Measurements from ENCODE around the gene EPAS1.

EPAS1 gene

DNA sequence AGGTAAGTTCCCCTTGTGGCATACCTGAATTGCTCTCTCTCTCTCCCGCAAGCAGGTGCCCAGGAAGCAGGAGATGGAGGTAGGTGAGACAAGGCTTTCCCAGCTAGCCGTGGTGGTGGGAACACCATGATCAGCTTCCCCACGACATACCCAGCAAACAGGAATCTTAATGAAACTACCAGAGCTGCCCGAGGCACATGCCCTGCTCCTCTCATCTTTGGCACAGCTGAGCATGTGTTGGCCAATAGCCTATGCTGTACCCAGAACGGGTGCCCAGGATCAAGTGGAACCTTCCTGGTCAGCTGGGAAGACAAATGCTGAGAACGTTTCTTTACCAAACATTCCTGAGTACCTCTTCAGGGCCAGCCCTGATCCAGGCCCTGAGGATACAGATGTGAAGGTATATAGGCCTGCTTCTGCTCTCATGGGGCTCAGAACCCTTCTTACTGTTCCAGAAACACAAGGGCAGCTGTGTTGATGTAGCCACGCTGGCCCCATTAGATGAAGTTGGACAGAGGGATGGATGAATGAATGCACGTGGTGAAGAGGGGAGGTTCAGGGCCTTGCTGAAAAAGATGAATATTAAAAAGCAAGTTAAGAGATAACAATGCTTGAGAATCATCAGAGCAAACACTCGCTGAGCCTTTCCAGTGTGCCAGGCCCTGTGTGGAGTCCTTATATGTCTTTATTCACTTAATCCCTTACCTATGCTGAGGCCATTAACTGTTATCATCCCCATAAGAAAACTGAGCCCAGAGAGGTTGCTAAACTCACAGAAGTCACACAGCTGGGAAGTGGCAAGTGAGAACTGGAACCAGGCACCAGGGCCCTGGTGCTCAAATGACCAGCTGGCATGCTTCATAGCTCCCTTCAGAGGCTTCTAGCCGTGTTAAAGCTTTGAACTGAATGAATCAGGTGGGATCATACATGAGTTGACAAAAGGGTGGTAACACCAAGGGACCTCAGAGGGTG, 113.4 kb downstream of the EPAS1 start:
- no peak overlapping the region for H3K4me3 ChIP-seq (ENCODE audit: low read length)
- DNase-seq (ENCODE audit: low read depth), result no peak
- peaks cover 11% of the 10 kb centered on the region for H3K4me1 ChIP-seq (ENCODE audit: control insufficient read depth, insufficient read depth, low read length)
- no peaks in the 10 kb centered on the region for H3K36me3 ChIP-seq (ENCODE audit: control insufficient read depth, insufficient read depth, low read length, severe bottlenecking)
- H3K9me3 ChIP-seq (ENCODE audit: control insufficient read depth, low read length), result peaks cover 1% of the 10 kb centered on the region
- no peaks in the 10 kb centered on the region for H3K27me3 ChIP-seq (replicated peaks; ENCODE audit: control insufficient read depth, insufficient read depth, low read length)
- H3K9ac ChIP-seq (ENCODE audit: low read length), result no peak overlapping the region

DNA sequence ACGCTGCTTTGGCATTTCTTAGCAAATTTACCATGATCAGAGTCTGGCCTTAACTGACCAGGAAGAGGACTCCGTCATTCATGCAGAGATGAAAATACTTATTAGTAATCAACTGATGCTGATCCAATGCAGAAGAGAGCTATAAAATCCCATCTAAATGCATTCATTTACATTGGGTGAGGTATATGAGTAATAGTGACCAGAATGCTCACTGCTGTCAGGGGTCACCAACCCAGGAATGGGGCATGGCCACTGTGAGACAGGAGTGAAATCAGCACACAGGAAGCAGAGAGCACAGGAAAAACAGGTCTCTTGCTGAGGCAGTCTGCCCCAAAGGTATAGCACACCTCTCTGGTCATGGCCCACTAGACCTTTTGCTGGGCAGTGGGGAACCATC, 114.0 kb downstream of the EPAS1 start:
- H3K4me3 ChIP-seq (ENCODE audit: low read length), result no peak overlapping the region
- no peaks in the 10 kb centered on the region for H3K36me3 ChIP-seq (ENCODE audit: control insufficient read depth, insufficient read depth, low read length, severe bottlenecking)
- no peak overlapping the region for H3K9ac ChIP-seq (ENCODE audit: low read length)
- H3K9me3 ChIP-seq (ENCODE audit: control insufficient read depth, low read length), result peaks cover 8% of the 10 kb centered on the region
- no peaks in the 10 kb centered on the region for H3K27me3 ChIP-seq (replicated peaks; ENCODE audit: control insufficient read depth, insufficient read depth, low read length)
- no peak for DNase-seq (ENCODE audit: low read depth)
- H3K4me1 ChIP-seq (ENCODE audit: control insufficient read depth, insufficient read depth, low read length), result peaks cover 11% of the 10 kb centered on the region

DNA sequence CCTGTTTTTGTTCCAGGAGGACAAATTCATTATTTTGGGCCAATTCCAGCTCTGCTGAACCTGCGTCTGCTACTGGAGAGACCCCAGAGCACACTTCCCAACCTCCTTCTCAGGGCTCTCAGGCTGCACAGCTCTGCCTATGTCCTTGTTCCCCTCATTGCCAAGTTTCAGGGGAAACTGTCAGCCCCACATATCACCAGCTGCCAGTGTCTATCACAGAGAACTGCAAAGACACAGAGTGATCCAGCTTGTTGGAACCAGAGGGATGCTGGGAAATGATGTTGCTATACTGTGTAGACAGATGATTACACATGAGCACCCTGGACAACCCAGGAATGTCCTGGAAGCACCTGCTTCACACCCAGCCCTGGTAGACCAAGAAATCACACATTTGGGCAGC, 114.8 kb downstream of the EPAS1 start:
- H3K36me3 ChIP-seq (ENCODE audit: control insufficient read depth, insufficient read depth, low read length, severe bottlenecking), result no peaks in the 10 kb centered on the region
- H3K9ac ChIP-seq (ENCODE audit: low read length), result no peak overlapping the region
- DNase-seq (ENCODE audit: low read depth), result no peak
- peaks cover 15% of the 10 kb centered on the region for H3K9me3 ChIP-seq (ENCODE audit: control insufficient read depth, low read length)
- no peaks in the 10 kb centered on the region for H3K27me3 ChIP-seq (replicated peaks; ENCODE audit: control insufficient read depth, insufficient read depth, low read length)
- H3K4me3 ChIP-seq (ENCODE audit: low read length), result no peak overlapping the region
- peaks cover 11% of the 10 kb centered on the region for H3K4me1 ChIP-seq (ENCODE audit: control insufficient read depth, insufficient read depth, low read length)

DNA sequence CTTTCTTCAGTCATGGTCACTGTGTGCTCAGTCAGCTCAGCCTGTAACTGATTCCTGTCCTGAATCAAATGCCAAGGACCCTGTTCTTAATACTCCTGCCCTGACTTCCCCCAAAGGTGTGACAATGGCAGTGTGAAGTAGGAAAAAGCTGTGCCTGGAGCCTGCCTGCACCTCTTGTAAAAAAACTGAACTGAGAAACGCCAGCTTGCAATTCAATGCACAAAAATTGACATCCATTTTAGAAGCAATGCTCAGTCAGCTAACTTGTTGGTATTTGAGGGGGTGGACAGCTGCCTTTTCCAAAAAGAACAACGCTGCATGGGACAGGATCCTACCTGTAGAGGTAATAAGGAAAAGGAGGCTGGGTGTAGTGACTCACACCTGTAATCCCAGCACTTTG, 115.9 kb downstream of the EPAS1 start:
- no peak for DNase-seq (ENCODE audit: low read depth)
- H3K9me3 ChIP-seq (ENCODE audit: control insufficient read depth, low read length), result peaks cover 27% of the 10 kb centered on the region
- H3K27me3 ChIP-seq (replicated peaks; ENCODE audit: control insufficient read depth, insufficient read depth, low read length), result no peaks in the 10 kb centered on the region
- no peak overlapping the region for H3K4me3 ChIP-seq (ENCODE audit: low read length)
- H3K4me1 ChIP-seq (ENCODE audit: control insufficient read depth, insufficient read depth, low read length), result peaks cover 11% of the 10 kb centered on the region
- H3K9ac ChIP-seq (ENCODE audit: low read length), result no peak overlapping the region
- H3K36me3 ChIP-seq (ENCODE audit: control insufficient read depth, insufficient read depth, low read length, severe bottlenecking), result no peaks in the 10 kb centered on the region

- DNase-seq (ENCODE audit: low read depth), result no peak
- Histone ChIP-seq H3K27me3 (replicated peaks; ENCODE audit: control insufficient read depth, insufficient read depth, low read length) (no peaks in the 10 kb centered on the region), H3K4me3 (ENCODE audit: low read length) (no peak overlapping the region), H3K36me3 (ENCODE audit: control insufficient read depth, insufficient read depth, low read length, severe bottlenecking) (no peaks in the 10 kb centered on the region), H3K9me3 (ENCODE audit: control insufficient read depth, low read length) (peaks cover 29% of the 10 kb centered on the region), H3K9ac (ENCODE audit: low read length) (no peak overlapping the region), H3K4me1 (ENCODE audit: control insufficient read depth, insufficient read depth, low read length) (peaks cover 8% of the 10 kb centered on the region)
These were observed 116.4 kb downstream of the EPAS1 start for GRCh38 chr2:46413631-46414030.

- no peak overlapping the region for H3K4me3 ChIP-seq (ENCODE audit: low read length)
- H3K4me1 ChIP-seq (ENCODE audit: control insufficient read depth, insufficient read depth, low read length), result no peaks in the 10 kb centered on the region
- H3K36me3 ChIP-seq (ENCODE audit: control insufficient read depth, insufficient read depth, low read length, severe bottlenecking), result no peaks in the 10 kb centered on the region
- H3K9me3 ChIP-seq (ENCODE audit: control insufficient read depth, low read length), result peaks cover 29% of the 10 kb centered on the region
- H3K27me3 ChIP-seq (replicated peaks; ENCODE audit: control insufficient read depth, insufficient read depth, low read length), result no peaks in the 10 kb centered on the region
- no peak overlapping the region for H3K9ac ChIP-seq (ENCODE audit: low read length)
- no peak for DNase-seq (ENCODE audit: low read depth)
These were observed 117.5 kb downstream of the EPAS1 start for GRCh38 chr2:46414701-46415100.

GRCh38 chr2:46416280-46416679, 119.1 kb downstream of the EPAS1 start:
- no peak overlapping the region for H3K9ac ChIP-seq (ENCODE audit: low read length)
- no peaks in the 10 kb centered on the region for H3K36me3 ChIP-seq (ENCODE audit: control insufficient read depth, insufficient read depth, low read length, severe bottlenecking)
- peaks cover 29% of the 10 kb centered on the region for H3K9me3 ChIP-seq (ENCODE audit: control insufficient read depth, low read length)
- no peaks in the 10 kb centered on the region for H3K27me3 ChIP-seq (replicated peaks; ENCODE audit: control insufficient read depth, insufficient read depth, low read length)
- no peak for DNase-seq (ENCODE audit: low read depth)
- no peaks in the 10 kb centered on the region for H3K4me1 ChIP-seq (ENCODE audit: control insufficient read depth, insufficient read depth, low read length)
- peak overlapping the region; percentile 40 for H3K4me3 ChIP-seq (ENCODE audit: low read length)

DNA sequence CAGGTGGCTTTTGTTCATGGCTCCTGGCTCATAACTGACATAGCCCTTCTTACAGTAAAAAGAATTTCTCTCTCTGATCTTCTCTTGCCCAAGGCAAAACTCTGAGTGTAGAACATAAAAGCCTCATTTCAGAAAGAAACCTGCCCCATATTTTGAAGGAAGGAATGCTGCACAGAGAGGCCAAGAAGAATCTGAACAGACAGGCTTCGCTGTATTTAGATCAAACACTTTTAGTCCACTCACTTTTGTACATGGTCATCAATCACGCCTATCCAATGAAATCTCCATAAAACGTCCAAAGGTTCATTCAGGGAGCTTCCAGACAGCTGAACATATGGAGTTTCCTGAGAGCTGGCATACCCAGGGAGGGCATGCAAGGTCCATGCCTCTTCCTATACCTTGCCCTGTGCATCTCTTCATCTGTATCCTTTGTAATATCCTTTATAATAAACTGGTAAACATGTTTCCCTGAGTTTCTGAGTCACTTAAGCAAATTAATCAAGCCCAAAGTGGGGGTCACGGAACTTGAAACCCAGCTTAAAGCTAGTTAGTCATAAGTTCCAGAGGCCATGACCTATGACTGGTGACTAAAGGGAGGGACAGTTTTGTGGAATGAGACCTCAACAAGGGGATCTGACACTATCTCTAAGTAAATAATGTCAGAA, 119.7 kb downstream of the EPAS1 start:
- Histone ChIP-seq H3K9ac (ENCODE audit: low read length) (no peak overlapping the region), H3K9me3 (ENCODE audit: control insufficient read depth, low read length) (peaks cover 29% of the 10 kb centered on the region)
- peak; percentile 45 for DNase-seq (ENCODE audit: low read depth)

GRCh38 chr2:46420945-46421344, 123.7 kb downstream of the EPAS1 start:
- no peaks in the 10 kb centered on the region for H3K36me3 ChIP-seq (ENCODE audit: control insufficient read depth, insufficient read depth, low read length, severe bottlenecking)
- no peak for DNase-seq (ENCODE audit: low read depth)
- H3K9ac ChIP-seq (ENCODE audit: low read length), result no peak overlapping the region
- H3K4me1 ChIP-seq (ENCODE audit: control insufficient read depth, insufficient read depth, low read length), result peaks cover 9% of the 10 kb centered on the region
- no peaks in the 10 kb centered on the region for H3K27me3 ChIP-seq (replicated peaks; ENCODE audit: control insufficient read depth, insufficient read depth, low read length)
- H3K4me3 ChIP-seq (ENCODE audit: low read length), result no peak overlapping the region
- peaks cover 24% of the 10 kb centered on the region for H3K9me3 ChIP-seq (ENCODE audit: control insufficient read depth, low read length)

More for the DNA sequence above, 119.7 kb downstream of the EPAS1 start:
- no peaks in the 10 kb centered on the region for H3K4me1 ChIP-seq (ENCODE audit: control insufficient read depth, insufficient read depth, low read length)
- H3K4me3 ChIP-seq (ENCODE audit: low read length), result no peak overlapping the region
- no peaks in the 10 kb centered on the region for H3K27me3 ChIP-seq (replicated peaks; ENCODE audit: control insufficient read depth, insufficient read depth, low read length)
- H3K36me3 ChIP-seq (ENCODE audit: control insufficient read depth, insufficient read depth, low read length, severe bottlenecking), result no peaks in the 10 kb centered on the region

GRCh38 chr2:46421361-46421760, 124.2 kb downstream of the EPAS1 start:
- Histone ChIP-seq H3K36me3 (ENCODE audit: control insufficient read depth, insufficient read depth, low read length, severe bottlenecking) (no peaks in the 10 kb centered on the region), H3K27me3 (replicated peaks; ENCODE audit: control insufficient read depth, insufficient read depth, low read length) (no peaks in the 10 kb centered on the region), H3K4me1 (ENCODE audit: control insufficient read depth, insufficient read depth, low read length) (peaks cover 9% of the 10 kb centered on the region), H3K9ac (ENCODE audit: low read length) (no peak overlapping the region), H3K9me3 (ENCODE audit: control insufficient read depth, low read length) (peaks cover 20% of the 10 kb centered on the region), H3K4me3 (ENCODE audit: low read length) (no peak overlapping the region)
- no peak for DNase-seq (ENCODE audit: low read depth)

DNA sequence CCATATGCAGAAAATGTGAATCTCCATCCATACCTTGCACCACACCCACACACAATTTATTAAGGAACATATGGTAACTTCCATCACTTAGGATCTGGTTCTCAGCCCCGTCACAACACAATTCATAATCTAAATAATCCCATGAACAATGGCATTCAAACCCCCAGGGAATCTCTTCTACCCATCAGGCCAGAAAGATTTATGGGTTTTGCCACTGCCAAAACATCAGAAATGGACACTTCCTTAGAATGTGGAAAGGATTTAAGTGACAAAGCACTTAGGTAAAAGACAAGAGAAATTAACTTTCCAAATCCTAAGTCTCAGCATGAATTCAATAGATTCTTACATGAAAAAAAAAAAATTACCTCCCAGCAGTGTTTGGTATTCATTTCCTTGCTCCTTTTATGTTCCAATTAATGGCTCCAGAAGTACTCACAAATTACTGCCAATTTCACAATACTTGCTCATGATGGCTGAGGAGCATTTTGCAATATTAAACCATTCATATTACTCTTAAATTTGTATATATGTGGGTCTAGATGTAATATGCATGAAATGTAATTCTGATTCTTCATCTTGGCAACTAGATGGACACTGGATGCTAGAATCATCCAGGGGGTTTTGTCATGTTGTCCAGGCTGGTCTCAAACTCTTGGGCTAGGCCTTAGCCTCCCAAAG, 125.6 kb downstream of the EPAS1 start:
- Histone ChIP-seq H3K4me3 (ENCODE audit: low read length) (no peak overlapping the region), H3K9me3 (ENCODE audit: control insufficient read depth, low read length) (peaks cover 5% of the 10 kb centered on the region), H3K9ac (ENCODE audit: low read length) (no peak overlapping the region), H3K36me3 (ENCODE audit: control insufficient read depth, insufficient read depth, low read length, severe bottlenecking) (no peaks in the 10 kb centered on the region), H3K4me1 (ENCODE audit: control insufficient read depth, insufficient read depth, low read length) (peaks cover 9% of the 10 kb centered on the region), H3K27me3 (replicated peaks; ENCODE audit: control insufficient read depth, insufficient read depth, low read length) (no peaks in the 10 kb centered on the region)
- DNase-seq (ENCODE audit: low read depth), result peak; percentile 69
